HG03108 (cell line): Measurements from ENCODE around the gene TMA7B.

Experiments
- ATAC-seq: cut with Tn5 transposase; IDR thresholded peaks from one replicate; pipeline ENCODE4 v1.9.1; 2021; ENCODE audit warnings: moderate library complexity; ENCODE audit not compliant: unreplicated experiment

Gene TMA7B

DNA sequence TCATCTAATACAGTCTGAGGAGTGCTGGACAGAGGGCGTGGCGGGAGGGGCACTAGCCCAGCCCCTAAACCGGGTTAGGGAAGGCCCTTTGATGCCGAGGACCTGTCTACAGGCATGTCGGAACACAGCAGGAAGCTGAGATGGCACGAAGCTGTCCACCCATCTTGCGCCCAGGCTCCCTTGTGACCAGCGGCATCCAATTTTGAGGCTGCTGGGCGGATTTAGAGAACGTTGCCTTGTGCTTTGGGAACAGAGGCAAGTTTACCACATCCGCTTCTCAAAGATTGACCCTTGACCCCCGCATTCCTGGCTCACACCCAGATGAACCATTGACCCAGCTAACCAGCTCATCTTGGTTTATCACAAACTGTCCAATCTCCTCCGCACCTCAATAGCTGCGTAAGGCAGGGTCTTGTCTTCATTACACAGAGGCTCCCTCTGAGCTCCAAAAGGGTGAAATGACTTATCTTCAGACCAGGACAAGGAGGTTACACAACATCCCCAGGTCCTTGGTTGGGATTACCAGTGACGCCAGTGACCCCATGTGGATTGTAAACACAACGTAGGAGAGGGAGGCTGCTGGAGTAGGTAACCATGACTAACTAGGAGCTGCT is 39.1 kb downstream of the TMA7B start:
- no peak for ATAC-seq

DNA sequence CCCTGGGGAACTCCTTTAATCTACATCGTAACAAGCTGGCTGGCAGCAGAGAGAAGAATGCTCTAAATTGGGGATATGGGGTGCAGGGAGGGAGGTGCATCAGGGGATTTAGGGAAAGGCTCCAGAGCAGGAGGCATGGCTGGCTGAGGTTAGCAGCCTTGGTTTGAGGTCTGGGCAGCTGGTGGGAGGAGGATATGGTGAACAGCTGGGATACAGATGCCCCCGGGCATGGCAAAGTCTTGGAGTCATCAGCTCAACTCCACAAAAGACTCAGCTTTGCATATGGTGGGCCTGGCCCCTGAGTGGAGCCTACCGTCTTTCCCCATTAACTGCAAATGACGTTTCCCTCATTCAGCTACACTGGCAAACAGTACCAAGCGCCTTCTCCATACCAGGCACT is 40.0 kb downstream of the TMA7B start:
- no peak for ATAC-seq

DNA sequence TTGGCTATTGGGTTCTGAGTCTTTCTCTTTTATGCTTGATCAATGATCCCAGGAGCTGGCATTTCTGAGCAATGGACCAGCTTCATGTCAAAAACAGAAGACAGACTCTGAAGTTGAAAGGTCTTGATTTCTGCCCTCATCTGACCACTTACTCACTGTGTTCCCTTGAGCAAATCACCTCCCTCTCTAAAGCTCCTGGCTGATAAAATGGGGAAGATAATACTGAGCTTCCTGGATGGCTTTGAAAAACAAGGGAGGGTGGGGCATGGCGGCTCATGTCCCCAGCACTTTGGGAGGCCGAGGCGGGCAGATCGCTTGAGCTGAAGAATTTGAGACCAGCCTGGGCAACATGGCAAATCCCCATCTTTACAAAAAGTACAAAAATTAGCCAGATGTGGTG is 40.9 kb downstream of the TMA7B start:
- ATAC-seq = no peak

DNA sequence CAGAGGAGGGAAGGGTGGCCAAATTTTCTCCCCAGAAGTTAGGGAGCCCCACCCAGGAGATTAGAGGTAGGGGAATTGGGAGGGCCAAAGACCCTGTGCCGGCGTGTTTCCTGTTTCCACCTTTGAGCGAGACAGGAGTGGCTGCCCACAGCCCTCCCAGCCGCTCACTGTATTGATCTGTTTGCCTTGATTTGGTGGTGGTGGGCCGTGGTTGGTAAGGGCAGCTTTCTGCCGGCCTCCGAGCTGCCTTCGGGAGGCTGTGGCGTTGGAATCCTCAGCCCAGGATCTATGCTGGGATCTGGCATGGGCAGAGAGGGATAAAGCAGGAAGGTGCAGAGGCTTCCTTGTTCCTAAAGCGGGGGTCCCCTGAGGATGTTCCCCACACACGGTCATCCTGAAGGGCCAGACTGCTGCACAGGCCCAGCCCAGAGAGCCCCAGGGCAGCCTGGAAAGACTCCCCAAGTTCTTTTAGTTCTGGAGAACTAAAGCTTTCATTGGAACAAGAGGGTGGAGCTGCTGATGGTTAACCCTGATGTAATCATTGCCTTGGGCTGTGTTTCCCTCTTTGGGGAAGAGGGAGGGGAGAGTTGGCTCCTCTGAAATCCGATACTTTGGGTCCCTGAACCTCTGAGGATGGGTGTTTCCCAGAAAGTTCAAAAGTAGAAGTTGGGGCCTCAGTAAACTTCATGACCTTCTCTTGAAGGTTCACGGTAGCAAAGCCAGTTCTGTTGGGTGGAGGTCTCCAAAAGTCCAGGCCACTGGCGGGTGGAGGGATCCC is 41.8 kb downstream of the TMA7B start:
- no peak for ATAC-seq

DNA sequence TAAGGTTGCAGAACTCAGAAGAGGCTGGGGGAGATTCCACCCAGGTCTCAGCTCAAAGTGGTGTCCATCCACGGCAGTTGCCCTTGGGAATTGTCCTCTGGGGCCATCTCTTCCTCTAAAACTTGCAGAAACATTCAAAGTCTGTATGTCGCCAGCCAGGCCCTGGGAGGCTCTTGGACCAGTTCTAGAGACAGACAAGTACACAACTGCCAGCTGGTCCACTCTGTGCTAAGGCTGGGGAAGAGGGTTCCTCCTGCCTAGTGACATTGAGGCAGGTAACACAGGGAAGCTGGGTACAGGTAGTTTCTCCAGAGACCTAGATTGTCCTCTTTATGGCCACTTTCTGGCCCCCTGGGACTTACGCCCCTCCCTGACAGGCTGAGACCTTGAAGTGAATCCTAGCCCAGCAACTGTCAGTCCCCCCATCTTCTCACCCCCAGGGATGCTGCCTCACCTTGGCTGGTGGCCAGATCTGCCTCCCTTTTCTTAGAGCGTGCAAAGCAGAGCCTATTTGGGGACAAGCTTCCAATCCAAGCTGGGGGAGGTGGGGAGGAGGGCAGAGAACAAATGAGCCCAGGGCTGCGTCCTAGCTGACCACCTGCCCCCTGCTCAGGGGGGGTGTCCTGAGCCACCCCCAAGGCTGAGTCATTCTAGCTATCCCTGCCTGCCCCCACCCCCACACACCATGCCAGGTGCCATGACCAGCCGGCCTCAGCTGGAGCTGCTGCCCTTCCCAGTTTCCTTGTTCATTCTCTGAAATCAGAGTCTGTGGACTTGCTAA is 42.9 kb downstream of the TMA7B start:
- ATAC-seq = no peak

DNA sequence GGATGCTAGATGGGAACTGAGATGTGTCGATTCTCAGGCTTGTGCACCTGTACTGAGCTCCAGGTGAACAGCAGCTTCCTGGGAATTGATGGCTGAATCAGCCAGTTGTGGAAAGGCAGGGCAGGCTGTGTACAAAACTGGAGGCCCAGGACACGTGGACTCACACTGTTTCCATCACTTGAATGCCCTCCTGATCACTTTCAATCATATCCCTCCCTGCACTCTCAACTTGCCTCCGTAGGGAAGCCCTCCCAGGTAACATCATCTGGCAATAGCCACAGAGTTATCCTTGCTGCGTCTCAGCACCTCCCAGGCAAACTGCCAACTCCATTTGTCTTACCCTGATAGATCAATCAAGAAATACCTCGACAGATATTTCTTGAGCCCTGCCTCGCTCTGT is 44.6 kb downstream of the TMA7B start:
- no peak for ATAC-seq

DNA sequence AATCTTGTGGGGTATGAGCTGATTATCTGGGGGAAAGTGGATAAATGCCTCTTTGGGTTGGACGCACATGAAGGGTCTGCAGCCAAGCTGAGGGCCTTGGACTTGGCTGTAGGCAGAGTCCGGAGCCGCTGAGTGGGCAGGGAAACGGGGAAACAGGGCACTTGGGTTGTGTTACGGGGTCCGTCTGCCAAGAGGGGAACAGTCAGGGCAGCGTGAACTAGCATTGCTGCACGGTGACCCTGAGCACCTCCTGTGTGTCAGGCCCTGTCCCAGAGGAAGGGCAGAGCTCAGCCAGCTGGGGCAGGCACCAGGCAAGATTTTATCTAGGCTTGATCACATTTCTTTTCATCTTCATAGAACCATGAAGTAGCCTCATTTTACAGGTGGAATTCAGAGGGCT is 46.4 kb downstream of the TMA7B start:
- ATAC-seq = no peak

DNA sequence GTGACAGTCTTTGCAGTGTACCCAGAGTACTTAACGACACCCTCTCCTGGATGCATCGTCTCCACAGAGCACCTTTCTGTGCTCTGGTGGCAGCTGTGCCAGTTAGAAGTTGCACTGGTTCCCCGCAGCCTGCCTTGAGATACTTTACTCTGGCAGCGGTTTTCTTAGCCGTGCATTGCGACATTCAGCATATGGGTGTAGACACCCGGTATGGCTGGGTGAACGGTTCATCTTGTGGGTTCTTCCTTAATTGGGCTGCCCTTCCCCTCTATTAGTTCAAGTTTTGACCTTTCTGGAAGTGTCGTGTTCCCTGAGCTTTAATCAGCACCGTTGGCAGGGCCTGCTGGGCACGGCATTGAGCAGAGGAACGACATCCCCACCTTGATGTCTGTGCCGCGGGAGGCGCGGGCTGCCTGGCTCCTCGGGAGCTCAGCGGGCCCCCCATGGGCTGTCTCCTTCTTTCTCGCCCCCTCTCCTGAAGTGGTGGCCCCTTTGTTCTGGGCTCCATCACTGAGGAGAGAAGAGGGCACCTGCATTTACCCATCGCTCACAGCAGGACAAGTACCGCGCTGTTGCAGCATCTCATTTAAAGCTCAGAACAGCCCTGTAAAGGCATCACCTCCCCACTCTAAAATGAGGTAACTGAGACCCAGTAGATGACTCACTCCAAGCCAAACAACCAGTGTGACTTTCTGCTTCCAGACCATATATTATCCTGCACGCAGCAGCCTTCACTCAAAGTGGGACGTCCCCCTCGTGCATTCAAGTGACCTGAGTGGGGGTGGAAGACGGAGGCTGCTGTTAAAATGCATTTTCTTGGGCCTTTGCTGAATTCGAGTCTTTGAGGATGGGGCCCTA is 47.9 kb downstream of the TMA7B start:
- no peak for ATAC-seq

DNA sequence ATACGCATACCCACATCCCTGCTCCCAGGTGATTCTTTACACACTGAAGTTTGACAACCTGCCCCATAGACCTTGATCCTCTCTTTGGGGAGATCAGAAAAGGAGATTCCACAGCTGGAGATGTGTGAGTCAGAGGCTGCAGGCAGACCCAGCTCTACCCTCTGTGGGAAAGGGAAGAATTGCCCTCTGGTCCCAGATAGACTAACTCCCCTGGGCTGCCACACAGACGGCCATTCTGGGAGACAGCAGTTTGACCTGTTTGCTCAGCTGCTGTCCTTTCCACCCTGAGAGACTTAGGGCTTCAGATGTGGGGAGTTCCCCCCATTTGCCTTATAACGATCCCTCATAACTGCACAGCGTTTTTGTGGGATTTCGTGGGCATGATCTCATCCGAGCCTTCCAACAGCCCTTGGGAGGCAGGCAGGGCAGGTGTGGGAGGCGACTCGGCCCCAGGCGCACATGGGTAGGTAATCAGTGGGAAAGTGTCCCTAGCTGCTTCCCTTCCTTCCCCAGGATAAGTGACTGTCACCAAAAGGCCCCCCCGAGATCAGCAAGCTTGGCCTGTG is 48.6 kb downstream of the TMA7B start:
- ATAC-seq = no peak

DNA sequence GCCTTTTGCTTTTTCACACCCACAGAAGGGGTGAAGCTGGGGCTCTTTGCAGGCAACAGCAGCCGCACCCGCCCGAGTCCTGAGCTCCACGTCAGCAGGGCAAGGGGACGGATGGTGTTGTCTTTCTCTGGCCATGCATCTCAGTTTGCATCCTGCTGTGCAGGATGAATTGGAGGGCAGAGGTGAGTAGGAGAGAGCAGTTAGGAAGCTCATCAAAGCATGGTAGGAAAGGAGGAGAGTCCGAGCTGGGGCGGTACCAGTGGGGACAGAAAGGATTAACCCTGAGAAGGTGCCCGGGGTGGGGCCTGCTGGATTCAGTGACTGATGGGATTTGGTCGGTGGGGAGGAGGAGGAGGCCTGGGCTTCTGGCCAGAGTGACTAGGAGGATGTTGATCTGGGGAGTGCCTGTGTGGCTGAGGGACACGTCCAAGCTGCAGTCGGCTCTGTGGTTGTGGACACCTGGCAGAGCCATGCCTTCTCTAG is 49.1 kb downstream of the TMA7B start:
- ATAC-seq = no peak

DNA sequence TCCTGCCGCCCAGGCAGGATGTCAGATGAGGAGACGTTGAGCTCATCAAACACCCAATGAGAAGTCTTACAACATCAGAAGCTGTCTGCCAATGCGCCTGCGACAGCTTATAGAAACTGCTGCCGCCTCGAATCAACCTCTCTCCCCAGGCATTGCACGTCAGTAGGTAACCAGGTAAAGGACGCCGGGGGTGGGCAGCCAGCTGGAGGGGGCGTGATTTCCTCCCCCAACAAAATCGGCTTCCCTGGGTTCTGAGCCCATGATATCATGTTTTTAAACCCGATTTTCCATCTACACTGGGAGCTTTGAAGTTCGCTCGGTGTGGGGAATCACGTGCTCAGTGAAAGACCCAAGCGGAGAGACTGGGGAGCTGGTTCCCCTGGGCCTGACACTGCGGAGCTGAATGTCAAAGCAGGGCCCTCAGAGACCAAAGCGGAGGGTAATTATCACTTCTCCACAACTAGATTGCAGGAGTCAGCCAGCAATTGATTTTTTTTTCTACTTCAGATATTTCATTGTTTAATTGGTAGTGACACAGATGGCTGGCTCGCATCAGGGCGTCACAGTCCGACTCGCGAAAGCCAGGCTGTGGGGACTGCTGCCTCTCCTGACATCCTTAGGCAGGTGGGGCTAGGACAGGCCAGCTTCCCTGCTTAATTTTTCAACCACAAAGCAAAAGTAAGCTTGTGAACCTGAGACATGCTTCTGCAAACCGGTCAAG is 49.9 kb downstream of the TMA7B start:
- no peak for ATAC-seq

DNA sequence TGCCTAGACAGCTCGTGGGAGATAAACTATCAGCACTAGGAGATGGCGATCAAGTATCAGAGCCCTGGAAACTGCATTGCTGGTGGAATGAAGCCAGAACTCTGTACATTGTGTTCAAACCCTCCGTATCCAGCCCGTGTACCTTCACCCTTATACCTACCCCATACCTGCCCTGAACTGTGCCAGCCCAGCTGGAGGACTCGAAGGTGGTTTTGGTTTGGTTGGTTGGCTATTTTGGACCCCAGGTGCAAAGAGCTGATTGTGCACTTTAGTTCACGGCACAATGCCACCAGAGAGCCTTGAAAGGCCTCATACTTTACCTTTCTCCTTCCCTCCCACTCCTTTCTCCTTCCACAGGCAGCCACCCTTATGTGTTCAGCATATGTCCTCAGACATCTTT is 50.5 kb downstream of the TMA7B start:
- ATAC-seq = no peak
